CD8-positive, alpha-beta memory T cell (primary cell): ENCODE results near the gene ZNF804B. TPM values are rescaled to one million over a fixed set of nuclear protein-coding genes. Genes with fewer than 3 reads are reported as not detected.
A peak's percentile ranks its signal among the peaks of the same experiment; 100 is the strongest.
"Not testable (repeated sequence)": the region's sequence is repeated elsewhere in the genome, so short reads cannot be mapped to it uniquely, and the experiment has no call there.

Experiments used
- CTCF ChIA-PET: fragments of 350-600 bp; sonication (Branson Sonifier 250); formaldehyde crosslinking; loops from one replicate; lab custom pipeline; 2021; ENCODE audit warnings: antibody characterized with exemption; lab: Charles Lee
- POLR2A ChIA-PET: fragments of 350-600 bp; sonication (Branson Sonifier 250); formaldehyde crosslinking; loops from one replicate; lab custom pipeline; 2021; ENCODE audit warnings: antibody characterized with exemption; lab: Charles Lee
- DNase-seq, 5 donors: peaks; one replicate each; pipeline versions ENCODE4 v3.0.0 to v3.0.0-alpha.2; 2020 to 2022; ENCODE audit warnings: mixed read lengths in 1 of 5
- H3K27ac ChIP-seq: one replicate; pipeline ENCODE4 v1.7.0; 2013; ENCODE audit warnings: low read depth, mild to moderate bottlenecking, low read length, moderate library complexity
- H3K27me3 ChIP-seq: 2 replicates; pipeline ENCODE4 v1.7.0; 2013; ENCODE audit warnings: low read length, mild to moderate bottlenecking; ENCODE audit not compliant: insufficient read depth, poor library complexity, severe bottlenecking
- H3K36me3 ChIP-seq: 2 replicates; pipeline ENCODE4 v1.7.0; 2013; ENCODE audit warnings: mild to moderate bottlenecking, low read length, moderate library complexity; ENCODE audit not compliant: insufficient read depth
- H3K4me1 ChIP-seq: 2 replicates; pipeline ENCODE4 v1.7.0; 2013; ENCODE audit warnings: mild to moderate bottlenecking, low read length, moderate library complexity; ENCODE audit not compliant: insufficient read depth
- H3K4me3 ChIP-seq: 2 replicates; pipeline ENCODE4 v1.7.0; 2013; ENCODE audit warnings: mild to moderate bottlenecking, low read length
- H3K9me3 ChIP-seq: 2 replicates; pipeline ENCODE4 v1.7.0; 2013; ENCODE audit warnings: mild to moderate bottlenecking, low read length
- H3K27ac Mint-ChIP-seq, 8 donors: one replicate each; pipeline ENCODE4 v1.8.0; 2020 to 2021; ENCODE audit warnings: mixed read lengths in 8 of 8, mild to moderate bottlenecking in 6 of 8, inconsistent platforms in 3 of 8, moderate library complexity in 3 of 8
- H3K27me3 Mint-ChIP-seq, 2 donors: one replicate each; pipeline ENCODE4 v1.8.0; 2020 to 2021; ENCODE audit warnings: mixed read lengths in 2 of 2, mild to moderate bottlenecking in 1 of 2, moderate library complexity in 1 of 2
- H3K36me3 Mint-ChIP-seq, 3 donors: one replicate each; pipeline ENCODE4 v1.8.0; 2020 to 2021; ENCODE audit warnings: mixed read lengths in 3 of 3, inconsistent platforms in 1 of 3, mild to moderate bottlenecking in 1 of 3
- H3K4me1 Mint-ChIP-seq, 3 donors: one replicate each; pipeline ENCODE4 v1.8.0; 2020 to 2021; ENCODE audit warnings: mixed read lengths in 3 of 3, inconsistent platforms in 1 of 3, mild to moderate bottlenecking in 1 of 3
- H3K4me3 Mint-ChIP-seq, 7 donors: one replicate each; pipeline ENCODE4 v1.8.0; 2020 to 2021; ENCODE audit warnings: mixed read lengths in 7 of 7, mild to moderate bottlenecking in 6 of 7, moderate library complexity in 4 of 7, inconsistent platforms in 2 of 7
- H3K9me3 Mint-ChIP-seq, 5 donors: one replicate each; pipeline ENCODE4 v1.8.0; 2020 to 2022; ENCODE audit warnings: mixed read lengths in 5 of 5, mild to moderate bottlenecking in 3 of 5, moderate library complexity in 2 of 5, inconsistent platforms in 1 of 5
- polyA plus RNA-seq: library from polyadenylated mRNA; unstranded; fragments of 300-500 nt; fragmentation: Illumina TruSeq; gene quantifications from one replicate; pipeline ENCODE4 v1.2.3, GENCODE V29; 2021
- total RNA-seq, 2 experiments: library from RNA; stranded (reverse); gene quantifications; one replicate each; pipeline ENCODE4 v1.2.3, GENCODE V29; 2021

Gene ZNF804B
- total and polyA plus RNA-seq, 3 experiments from 2014 or later, result not detected

- no peak for DNase-seq
Measured at GRCh38 chr7:89170628-89171027, 411.1 kb downstream of the ZNF804B start.

GRCh38 chr7:89182116-89182515, 422.6 kb downstream of the ZNF804B start:
- ChIA-PET CTCF (no interaction called here), POLR2A (no interaction called here)
- H3K36me3 Mint-ChIP-seq, result no peaks in the 10 kb centered on the region
- Histone ChIP-seq H3K4me1 (no peaks in the 10 kb centered on the region), H3K27me3 (no peaks in the 10 kb centered on the region), H3K4me3 (no peak overlapping the region), H3K9me3 (no peaks in the 10 kb centered on the region), H3K27ac (no peak overlapping the region), H3K36me3 (no peaks in the 10 kb centered on the region)
- H3K27me3 Mint-ChIP-seq, result peaks cover 0 to 1% of the 10 kb centered on the region in 2 donors
- no peak overlapping the region for H3K4me3 Mint-ChIP-seq
- no peak overlapping the region for H3K27ac Mint-ChIP-seq
- DNase-seq, result no peak
- no peaks in the 10 kb centered on the region for H3K4me1 Mint-ChIP-seq
- peaks cover 0 to 36% (median 2%) of the 10 kb centered on the region in 5 donors for H3K9me3 Mint-ChIP-seq

More at GRCh38 chr7:89170628-89171027, 411.1 kb downstream of the ZNF804B start:
- POLR2A ChIA-PET, result no interaction called here
- no peaks in the 10 kb centered on the region for H3K9me3 ChIP-seq
- H3K4me3 ChIP-seq, result no peak overlapping the region
- Mint-ChIP-seq H3K27me3 (no peaks in the 10 kb centered on the region), H3K9me3 (peaks cover 0 to 16% (median 4%) of the 10 kb centered on the region in 5 donors), H3K4me1 (no peaks in the 10 kb centered on the region), H3K27ac (no peak overlapping the region), H3K36me3 (no peaks in the 10 kb centered on the region), H3K4me3 (no peak overlapping the region)
- CTCF ChIA-PET, result no interaction called here
- no peak overlapping the region for H3K27ac ChIP-seq
- H3K4me1 ChIP-seq, result no peaks in the 10 kb centered on the region
- H3K27me3 ChIP-seq, result no peaks in the 10 kb centered on the region
- no peaks in the 10 kb centered on the region for H3K36me3 ChIP-seq

GRCh38 chr7:89183712-89184111, 424.2 kb downstream of the ZNF804B start:
- DNase-seq, result no peak
- peaks cover 0 to 1% of the 10 kb centered on the region in 2 donors for H3K27me3 Mint-ChIP-seq
- CTCF ChIA-PET, result no interaction called here

GRCh38 chr7:89200758-89201157, 441.3 kb downstream of the ZNF804B start:
- CTCF ChIA-PET, result no interaction called here

More at GRCh38 chr7:89183712-89184111, 424.2 kb downstream of the ZNF804B start:
- H3K36me3 ChIP-seq, result no peaks in the 10 kb centered on the region
- no peaks in the 10 kb centered on the region for H3K4me1 ChIP-seq
- Mint-ChIP-seq H3K9me3 (peaks cover 0 to 25% (median 5%) of the 10 kb centered on the region in 5 donors), H3K4me1 (no peaks in the 10 kb centered on the region), H3K36me3 (no peaks in the 10 kb centered on the region), H3K4me3 (no peak overlapping the region), H3K27ac (no peak overlapping the region)
- H3K9me3 ChIP-seq, result no peaks in the 10 kb centered on the region
- POLR2A ChIA-PET, result no interaction called here
- H3K27ac ChIP-seq, result no peak overlapping the region
- no peak overlapping the region for H3K4me3 ChIP-seq
- no peaks in the 10 kb centered on the region for H3K27me3 ChIP-seq

GRCh38 chr7:89223900-89224395, 464.4 kb downstream of the ZNF804B start:
- POLR2A ChIA-PET, result no interaction called here
- no peaks in the 10 kb centered on the region for H3K36me3 Mint-ChIP-seq

More at GRCh38 chr7:89200758-89201157, 441.3 kb downstream of the ZNF804B start:
- POLR2A ChIA-PET, result no interaction called here
- H3K36me3 Mint-ChIP-seq, result no peaks in the 10 kb centered on the region
- H3K9me3 Mint-ChIP-seq, result peaks cover 0 to 10% (median 1%) of the 10 kb centered on the region in 5 donors
- H3K27ac Mint-ChIP-seq, result no peak overlapping the region
- no peak overlapping the region for H3K4me3 Mint-ChIP-seq
- no peaks in the 10 kb centered on the region for H3K9me3 ChIP-seq
- no peaks in the 10 kb centered on the region for H3K27me3 Mint-ChIP-seq
- H3K27ac ChIP-seq, result no peak overlapping the region
- DNase-seq, result no peak
- H3K36me3 ChIP-seq, result no peaks in the 10 kb centered on the region
- H3K4me1 Mint-ChIP-seq, result no peaks in the 10 kb centered on the region
- no peaks in the 10 kb centered on the region for H3K27me3 ChIP-seq
- H3K4me1 ChIP-seq, result no peaks in the 10 kb centered on the region
- no peak overlapping the region for H3K4me3 ChIP-seq

GRCh38 chr7:89228688-89229171, 469.2 kb downstream of the ZNF804B start:
- CTCF ChIA-PET, H3K4me1 Mint-ChIP-seq, H3K9me3 ChIP-seq, H3K36me3 Mint-ChIP-seq, H3K4me3 ChIP-seq, H3K27ac ChIP-seq, H3K27me3 ChIP-seq, POLR2A ChIA-PET, DNase-seq, H3K4me3 Mint-ChIP-seq, H3K4me1 ChIP-seq, H3K27me3 Mint-ChIP-seq, H3K36me3 ChIP-seq: not testable (repeated sequence)
- H3K9me3 Mint-ChIP-seq, result peaks cover 0 to 14% (median 8%) of the 10 kb centered on the region in 5 donors
- H3K27ac Mint-ChIP-seq, result peak overlapping the region in 1 of 8 donors; percentile 14

More at GRCh38 chr7:89223900-89224395, 464.4 kb downstream of the ZNF804B start:
- Histone ChIP-seq H3K36me3 (no peaks in the 10 kb centered on the region), H3K9me3 (no peaks in the 10 kb centered on the region), H3K27ac (no peak overlapping the region), H3K4me3 (no peak overlapping the region), H3K27me3 (no peaks in the 10 kb centered on the region), H3K4me1 (no peaks in the 10 kb centered on the region)
- CTCF ChIA-PET, result no interaction called here
- Mint-ChIP-seq H3K27ac (no peak overlapping the region), H3K9me3 (peaks cover 0 to 12% (median 5%) of the 10 kb centered on the region in 5 donors), H3K4me3 (no peak overlapping the region), H3K27me3 (no peaks in the 10 kb centered on the region), H3K4me1 (no peaks in the 10 kb centered on the region)
- no peak for DNase-seq

- Mint-ChIP-seq H3K27me3 (peaks cover 0 to 2% of the 10 kb centered on the region in 2 donors), H3K4me1 (no peaks in the 10 kb centered on the region), H3K9me3 (peaks cover 2 to 15% (median 6%) of the 10 kb centered on the region in 5 donors), H3K36me3 (no peaks in the 10 kb centered on the region), H3K4me3 (no peak overlapping the region), H3K27ac (no peak overlapping the region)
- Histone ChIP-seq H3K27ac (no peak overlapping the region), H3K36me3 (no peaks in the 10 kb centered on the region), H3K4me1 (no peaks in the 10 kb centered on the region), H3K27me3 (no peaks in the 10 kb centered on the region), H3K4me3 (no peak overlapping the region), H3K9me3 (no peaks in the 10 kb centered on the region)
- no peak for DNase-seq
- POLR2A ChIA-PET, result no interaction called here
- CTCF ChIA-PET, result no interaction called here
Measured at GRCh38 chr7:89238156-89238555, 478.7 kb downstream of the ZNF804B start.

- H3K9me3 Mint-ChIP-seq, result peaks cover 0 to 13% (median 5%) of the 10 kb centered on the region in 5 donors
- CTCF ChIA-PET, result no interaction called here
- POLR2A ChIA-PET, result no interaction called here
- H3K4me3 Mint-ChIP-seq, result no peak overlapping the region
- H3K9me3 ChIP-seq, result no peaks in the 10 kb centered on the region
- no peak overlapping the region for H3K27ac ChIP-seq
- H3K4me1 Mint-ChIP-seq, result no peaks in the 10 kb centered on the region
- no peak overlapping the region for H3K27ac Mint-ChIP-seq
- no peaks in the 10 kb centered on the region for H3K4me1 ChIP-seq
- H3K4me3 ChIP-seq, result no peak overlapping the region
- no peaks in the 10 kb centered on the region for H3K36me3 ChIP-seq
- H3K27me3 ChIP-seq, result no peaks in the 10 kb centered on the region
- DNase-seq, result no peak
- H3K27me3 Mint-ChIP-seq, result no peaks in the 10 kb centered on the region
- no peaks in the 10 kb centered on the region for H3K36me3 Mint-ChIP-seq
Measured at GRCh38 chr7:89246196-89246595, 486.7 kb downstream of the ZNF804B start.
